Mucosa of descending colon (tissue), 3 donors: Measurements from ENCODE around the gene TM7SF2. TPM values are rescaled to one million over a fixed set of nuclear protein-coding genes. Genes with fewer than 3 reads are reported as not detected.

ENCODE experiments used
- ATAC-seq: fragments of 200-7000 bp; cut with Tn5 transposase; one replicate; pipeline ENCODE4 v1.9.1; 2020; ENCODE audit warnings: mild to moderate bottlenecking, moderate library complexity
- DNase-seq, 3 donors: peaks; one replicate each; pipeline ENCODE4 v3.0.0-alpha.2; 2020
- H3K36me3 ChIP-seq: fragments of 200-600 bp; one replicate; pipeline ENCODE4 v1.8.0; 2021; ENCODE audit warnings: low read depth, mild to moderate bottlenecking
- H3K4me1 ChIP-seq: fragments of 200-600 bp; one replicate; pipeline ENCODE4 v1.8.0; 2021; ENCODE audit warnings: low read depth, mild to moderate bottlenecking
- H3K4me3 ChIP-seq: fragments of 200-600 bp; one replicate; pipeline ENCODE4 v1.8.0; 2021; ENCODE audit warnings: mild to moderate bottlenecking
- H3K9me3 ChIP-seq: fragments of 200-600 bp; one replicate; pipeline ENCODE4 v1.8.0; 2021; ENCODE audit warnings: mild to moderate bottlenecking
- CTCF ChIP-seq: fragments of 200-600 bp; IDR thresholded peaks from one replicate; pipeline ENCODE4 v1.8.0; 2022; ENCODE audit warnings: antibody characterized with exemption, mild to moderate bottlenecking
- intact Hi-C, 2 donors: fragments of 100-400 bp; cut with DNase I in 1 of 2; cut with micrococcal nuclease in 1 of 2; formaldehyde crosslinking; loops; one replicate each; pipeline versions ENCODE4 v1.11.0 to v1.11.1; 2022; cut with DNase I, micrococcal nuclease
- total RNA-seq, 3 donors: library from RNA; stranded (reverse); fragmentation: NEBNext Ultra II Directional in 2 of 3; extraction: Animal tissue kit (Norgen Biotek cat#: 25700) in 2 of 3; gene quantifications; one replicate each; pipeline versions ENCODE4 v1.2.1 to v1.2.4, GENCODE V29; 2021 to 2023
- donor health status: DM: no; HTN: no; CAD: no; lungs with moderate emphysema.
- donor health status: DM: no; HTN: no; CAD: no.
- donor health status: DM: no; HTN: yes; CAD: no.

TM7SF2 gene
- total RNA-seq, 3 donors from 2014 or later, result 13.1 to 25.7 (median 23.6) TPM

GRCh38 chr11:65151331-65151899 is 39.7 kb downstream of the TM7SF2 start:
- TF ChIP-seq CTCF, result no peak

GRCh38 chr11:65152122-65152521 is 40.5 kb downstream of the TM7SF2 start:
- no peak for DNase-seq
- H3K36me3 ChIP-seq, result no peaks in the 10 kb centered on the region
- peak; percentile 27 for ATAC-seq
- no peak overlapping the region for H3K4me3 ChIP-seq
- intact Hi-C loops, result no loop called here
- TF ChIP-seq CTCF, result no peak
- H3K4me1 ChIP-seq, result peaks cover 12% of the 10 kb centered on the region
- H3K9me3 ChIP-seq, result no peaks in the 10 kb centered on the region

More at GRCh38 chr11:65151331-65151899, 39.7 kb downstream of the TM7SF2 start:
- intact Hi-C loops, result no loop called here
- Histone ChIP-seq H3K9me3 (no peaks in the 10 kb centered on the region), H3K36me3 (no peaks in the 10 kb centered on the region), H3K4me3 (no peak overlapping the region), H3K4me1 (peaks cover 12% of the 10 kb centered on the region)
- ATAC-seq, result no peak
- no peak for DNase-seq

GRCh38 chr11:65156256-65156655 is 44.6 kb downstream of the TM7SF2 start:
- Histone ChIP-seq H3K4me1 (no peaks in the 10 kb centered on the region), H3K36me3 (no peaks in the 10 kb centered on the region), H3K9me3 (no peaks in the 10 kb centered on the region), H3K4me3 (no peak overlapping the region)
- ATAC-seq (no peak), DNase-seq (no peak)
- TF ChIP-seq CTCF, result no peak
- intact Hi-C loops, result no loop called here

- no peaks in the 10 kb centered on the region for H3K4me1 ChIP-seq
- no peaks in the 10 kb centered on the region for H3K36me3 ChIP-seq
- H3K9me3 ChIP-seq, result no peaks in the 10 kb centered on the region
- intact Hi-C loops, result no loop called here
- ATAC-seq (no peak), DNase-seq (no peak)
- no peak overlapping the region for H3K4me3 ChIP-seq
- no peak for TF ChIP-seq CTCF
Measured at GRCh38 chr11:65156926-65157325, 45.3 kb downstream of the TM7SF2 start.

GRCh38 chr11:65157336-65157735 is 45.7 kb downstream of the TM7SF2 start:
- H3K4me3 ChIP-seq, result no peak overlapping the region
- ATAC-seq (no peak), DNase-seq (no peak)
- intact Hi-C loops, result no loop called here
- no peaks in the 10 kb centered on the region for H3K36me3 ChIP-seq
- no peaks in the 10 kb centered on the region for H3K4me1 ChIP-seq
- H3K9me3 ChIP-seq, result no peaks in the 10 kb centered on the region
- no peak for TF ChIP-seq CTCF

GRCh38 chr11:65159012-65159411 is 47.3 kb downstream of the TM7SF2 start:
- H3K4me3 ChIP-seq, result no peak overlapping the region
- intact Hi-C loops, result no loop called here
- no peak for TF ChIP-seq CTCF
- H3K9me3 ChIP-seq, result no peaks in the 10 kb centered on the region
- no peaks in the 10 kb centered on the region for H3K4me1 ChIP-seq
- H3K36me3 ChIP-seq, result no peaks in the 10 kb centered on the region
- ATAC-seq (no peak), DNase-seq (no peak)
